ENCODE measurements around the gene NMB.

DNA sequence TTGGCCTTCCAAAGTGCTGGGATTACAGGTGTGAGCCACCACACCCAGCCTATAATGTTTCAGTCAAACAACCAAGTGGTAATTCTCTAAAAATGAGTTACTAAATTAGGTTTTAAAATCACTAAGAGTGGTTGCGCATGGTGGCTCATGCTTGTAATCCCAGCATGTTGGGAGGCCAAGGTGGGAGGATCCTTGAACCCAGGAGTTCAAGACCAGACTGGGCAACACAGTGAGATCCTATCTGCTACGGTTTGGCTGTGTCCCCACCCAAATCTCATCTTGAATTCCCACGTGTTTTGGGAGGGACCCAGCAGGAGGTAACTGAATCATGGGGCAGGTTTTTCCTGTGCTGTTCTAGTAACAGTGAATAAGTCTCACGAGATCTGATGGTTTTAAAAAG, 31.9 kb upstream of the NMB start:
- TF ChIP-seq, protein P1, sequence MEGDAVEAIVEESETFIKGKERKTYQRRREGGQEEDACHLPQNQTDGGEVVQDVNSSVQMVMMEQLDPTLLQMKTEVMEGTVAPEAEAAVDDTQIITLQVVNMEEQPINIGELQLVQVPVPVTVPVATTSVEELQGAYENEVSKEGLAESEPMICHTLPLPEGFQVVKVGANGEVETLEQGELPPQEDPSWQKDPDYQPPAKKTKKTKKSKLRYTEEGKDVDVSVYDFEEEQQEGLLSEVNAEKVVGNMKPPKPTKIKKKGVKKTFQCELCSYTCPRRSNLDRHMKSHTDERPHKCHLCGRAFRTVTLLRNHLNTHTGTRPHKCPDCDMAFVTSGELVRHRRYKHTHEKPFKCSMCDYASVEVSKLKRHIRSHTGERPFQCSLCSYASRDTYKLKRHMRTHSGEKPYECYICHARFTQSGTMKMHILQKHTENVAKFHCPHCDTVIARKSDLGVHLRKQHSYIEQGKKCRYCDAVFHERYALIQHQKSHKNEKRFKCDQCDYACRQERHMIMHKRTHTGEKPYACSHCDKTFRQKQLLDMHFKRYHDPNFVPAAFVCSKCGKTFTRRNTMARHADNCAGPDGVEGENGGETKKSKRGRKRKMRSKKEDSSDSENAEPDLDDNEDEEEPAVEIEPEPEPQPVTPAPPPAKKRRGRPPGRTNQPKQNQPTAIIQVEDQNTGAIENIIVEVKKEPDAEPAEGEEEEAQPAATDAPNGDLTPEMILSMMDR (IDR thresholded peaks at IDR 0.05; ENCODE audit: low read depth, low read length) = no peak
- no peak for TF ChIP-seq EZH2phosphoT487 (IDR thresholded peaks at IDR 0.05; ENCODE audit: low read depth)

All from OCI-LY3 (cell line).